GM04504 (cell line): ENCODE data around the gene MYH13.
A peak's percentile ranks its signal among the peaks of the same experiment; 100 is the strongest.

Experiments used
- DNase-seq: peaks from one replicate; pipeline ENCODE4 v3.0.0-alpha.2; 2012; ENCODE audit warnings: low read depth

The MYH13 gene

DNA sequence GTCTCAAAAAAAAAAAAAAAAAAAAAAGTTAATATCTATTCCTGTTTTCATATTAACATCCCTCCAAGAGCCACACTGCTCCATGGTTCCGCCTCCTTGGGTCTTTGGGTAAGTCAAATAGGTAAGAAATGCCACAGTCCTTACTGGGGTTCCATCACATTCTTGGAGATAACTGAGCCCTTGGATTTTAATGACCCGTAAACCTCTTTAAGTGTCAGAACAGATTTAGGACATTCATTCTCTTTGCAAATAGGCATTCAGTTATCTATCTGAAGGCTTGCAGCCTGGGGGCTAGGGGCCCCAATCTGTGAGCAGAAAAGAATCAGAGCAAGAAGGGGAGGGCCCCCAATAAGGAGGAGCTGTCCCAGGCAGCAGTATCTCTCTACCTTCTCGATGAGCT lies 28.0 kb downstream of the MYH13 start:
- DNase-seq, result no peak

DNA sequence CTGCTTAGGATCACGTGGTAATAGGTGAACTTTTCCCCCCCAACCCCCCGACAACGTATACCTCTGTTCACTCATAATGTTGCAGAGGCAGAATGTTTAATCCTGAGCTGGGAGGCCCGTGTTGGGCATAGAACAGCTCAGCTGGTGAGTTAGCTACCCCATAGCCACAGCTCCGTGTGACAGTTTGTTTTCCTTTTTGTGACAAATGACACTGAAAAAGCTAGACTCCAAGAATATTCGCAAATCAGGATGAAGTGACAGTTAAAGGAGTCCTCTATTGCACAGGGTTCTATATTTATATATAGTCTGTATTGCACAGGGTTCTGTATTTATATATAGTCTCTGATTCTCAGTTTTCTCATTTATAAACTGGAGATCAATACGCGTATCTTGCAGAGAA lies 33.8 kb downstream of the MYH13 start:
- no peak for DNase-seq

DNA sequence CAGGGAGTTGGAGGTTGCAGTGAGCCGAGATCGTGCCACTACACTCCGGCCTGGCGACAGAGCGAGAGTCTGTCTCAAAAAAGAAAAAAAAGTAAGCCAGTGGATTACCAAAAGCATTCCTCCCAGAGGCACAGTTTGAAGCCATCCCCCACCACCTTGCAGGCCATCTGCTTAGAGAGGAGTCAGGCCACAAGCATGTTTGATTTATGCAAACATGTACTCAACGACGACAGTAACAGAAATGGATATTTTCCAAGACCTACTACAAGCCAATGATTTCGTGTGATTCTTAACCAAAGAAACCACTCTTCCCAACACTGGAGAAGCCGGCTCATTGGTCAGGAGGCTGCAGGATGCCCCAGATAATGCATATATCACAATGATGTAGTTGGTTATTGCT lies 34.8 kb downstream of the MYH13 start:
- DNase-seq, result peak; percentile 69

DNA sequence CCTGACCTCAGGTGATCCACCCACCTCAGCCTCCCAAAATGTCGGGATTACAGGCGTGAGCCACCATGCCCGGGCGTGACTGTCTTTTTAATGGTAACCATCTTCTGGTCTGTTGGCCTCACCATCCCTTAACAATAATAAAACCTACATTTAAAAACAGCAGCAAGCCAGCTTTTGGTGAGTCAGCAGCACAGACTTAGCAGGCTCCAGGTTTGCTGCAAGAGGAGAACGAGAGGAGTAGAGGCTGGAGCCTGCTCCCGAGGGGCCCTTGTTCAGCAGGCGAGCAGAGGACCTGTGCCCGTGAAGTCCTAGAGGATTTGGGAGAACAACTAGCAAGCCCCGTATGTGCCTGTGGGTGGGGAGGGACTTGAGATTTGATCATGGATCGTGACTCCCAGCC lies 35.7 kb downstream of the MYH13 start:
- peak; percentile 11 for DNase-seq

DNA sequence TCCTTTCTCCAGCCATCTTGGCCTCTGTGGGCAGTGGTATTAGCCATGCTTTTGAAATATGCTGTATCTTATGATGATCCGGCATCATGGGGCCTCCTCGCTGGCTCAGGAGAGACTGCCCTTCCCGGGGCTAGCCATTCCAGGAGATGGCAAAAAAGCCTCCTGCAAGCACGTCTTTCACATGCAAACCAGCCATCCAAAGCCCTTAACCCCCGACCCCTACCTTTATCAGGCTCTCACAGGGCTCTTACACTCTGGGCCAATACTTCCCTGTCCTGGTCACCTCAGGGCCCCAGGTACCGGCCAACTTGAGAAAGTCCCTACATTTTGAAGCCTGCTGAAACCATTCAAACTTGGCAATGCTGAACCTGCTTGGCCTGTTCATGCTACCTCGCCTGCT lies 36.4 kb downstream of the MYH13 start:
- no peak for DNase-seq

DNA sequence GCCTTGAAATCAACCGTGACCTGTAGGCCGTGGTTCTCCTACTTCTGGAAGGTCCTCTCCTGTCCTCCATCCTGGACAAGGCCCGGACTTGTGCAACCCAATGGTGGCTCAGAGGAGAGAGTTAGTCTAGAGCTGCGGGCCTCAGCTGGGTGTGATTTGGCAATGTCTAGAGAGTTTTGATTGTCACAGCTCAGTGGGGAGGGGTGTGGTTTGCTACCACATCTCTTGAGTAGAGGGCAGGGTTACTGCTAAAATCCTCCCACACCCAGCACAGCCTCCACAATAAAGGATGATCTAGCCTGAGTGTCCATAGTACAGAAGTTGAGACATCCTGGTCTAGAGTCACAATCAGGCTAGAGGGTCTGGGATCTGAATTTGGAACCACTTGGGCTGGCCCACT lies 40.3 kb downstream of the MYH13 start:
- DNase-seq, result no peak

DNA sequence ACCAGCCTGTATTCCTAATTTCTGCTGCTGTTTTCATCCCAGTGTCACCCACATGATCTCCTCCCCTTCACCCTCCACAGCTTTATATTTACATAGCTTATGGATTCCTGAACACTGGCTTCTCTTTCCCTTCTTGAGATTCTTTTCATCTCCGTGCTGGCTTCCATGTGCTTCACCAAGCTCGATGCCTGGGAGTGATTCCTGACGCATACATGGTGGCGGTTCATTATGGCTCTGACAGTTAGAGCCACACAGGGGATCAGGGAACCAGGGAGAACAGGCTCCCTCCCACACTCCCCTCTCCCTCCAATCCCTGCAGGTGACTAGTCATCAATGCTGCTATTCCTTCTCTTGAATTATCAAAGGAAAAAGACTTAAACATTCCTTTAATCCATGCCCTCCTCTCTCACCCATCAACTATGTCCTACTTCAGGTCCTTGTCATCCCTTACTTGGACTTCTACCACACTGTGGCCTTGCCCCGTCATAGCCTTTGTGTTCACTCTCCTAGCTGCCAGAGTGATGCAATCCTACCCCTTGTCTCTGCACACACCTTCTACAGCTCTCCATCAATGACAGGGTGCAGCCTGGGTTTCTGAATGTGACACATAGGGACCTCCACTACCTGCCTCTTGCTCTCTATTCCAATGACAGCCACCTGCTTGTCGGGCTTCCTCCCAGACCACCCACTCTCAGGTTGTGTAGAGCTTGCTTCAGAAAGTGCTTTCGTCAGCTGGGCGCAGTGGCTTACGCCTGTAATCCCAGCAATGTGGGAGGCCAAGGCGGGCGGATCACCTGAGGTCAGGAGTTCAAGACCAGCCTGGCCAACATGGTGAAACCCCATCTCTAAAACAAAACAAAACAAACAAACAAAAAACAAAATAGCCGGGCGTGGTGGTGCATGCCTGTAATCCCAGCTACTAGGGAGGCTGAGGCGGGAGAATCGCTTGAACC lies 43.6 kb downstream of the MYH13 start:
- DNase-seq, result no peak

DNA sequence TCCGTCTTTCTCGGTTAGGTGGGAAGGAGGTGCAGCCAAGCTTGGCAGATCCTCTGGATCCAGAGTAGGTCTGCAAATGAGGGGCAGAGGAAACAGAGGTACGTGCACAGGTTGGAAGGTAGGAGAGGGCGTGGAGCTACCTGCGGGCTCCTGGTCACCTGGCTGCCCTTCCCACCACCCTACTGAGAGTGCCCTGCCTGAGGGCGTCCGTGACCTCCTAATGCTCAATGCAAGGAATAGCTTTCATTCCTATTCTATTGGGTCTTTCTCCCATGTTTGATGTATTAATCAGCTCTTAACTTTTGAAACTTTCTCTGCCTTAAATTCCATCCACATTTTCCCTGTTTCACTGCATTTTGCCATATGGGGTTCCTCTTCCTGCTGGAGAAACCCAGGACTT lies 44.6 kb downstream of the MYH13 start:
- DNase-seq, result no peak

DNA sequence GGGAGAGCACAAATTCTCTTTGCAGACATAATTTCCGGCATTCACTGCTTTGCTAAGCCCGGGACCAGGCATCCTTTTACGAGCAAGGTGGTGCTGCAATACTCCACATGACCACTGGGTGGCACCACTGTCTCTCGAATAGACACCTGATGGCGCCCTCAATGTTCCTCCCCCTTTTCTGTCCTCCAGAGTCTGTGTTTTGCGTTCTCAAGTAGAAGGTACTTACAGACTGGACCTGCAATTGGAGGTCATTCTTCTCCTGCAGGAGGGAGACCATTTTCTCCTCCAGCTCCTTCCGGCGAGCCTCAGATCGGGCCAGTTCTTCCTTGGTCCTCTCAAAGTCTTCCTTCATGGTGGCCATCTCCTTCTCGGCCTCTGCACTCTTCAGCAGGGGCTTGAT lies 45.2 kb downstream of the MYH13 start:
- DNase-seq, result peak; percentile 60

DNA sequence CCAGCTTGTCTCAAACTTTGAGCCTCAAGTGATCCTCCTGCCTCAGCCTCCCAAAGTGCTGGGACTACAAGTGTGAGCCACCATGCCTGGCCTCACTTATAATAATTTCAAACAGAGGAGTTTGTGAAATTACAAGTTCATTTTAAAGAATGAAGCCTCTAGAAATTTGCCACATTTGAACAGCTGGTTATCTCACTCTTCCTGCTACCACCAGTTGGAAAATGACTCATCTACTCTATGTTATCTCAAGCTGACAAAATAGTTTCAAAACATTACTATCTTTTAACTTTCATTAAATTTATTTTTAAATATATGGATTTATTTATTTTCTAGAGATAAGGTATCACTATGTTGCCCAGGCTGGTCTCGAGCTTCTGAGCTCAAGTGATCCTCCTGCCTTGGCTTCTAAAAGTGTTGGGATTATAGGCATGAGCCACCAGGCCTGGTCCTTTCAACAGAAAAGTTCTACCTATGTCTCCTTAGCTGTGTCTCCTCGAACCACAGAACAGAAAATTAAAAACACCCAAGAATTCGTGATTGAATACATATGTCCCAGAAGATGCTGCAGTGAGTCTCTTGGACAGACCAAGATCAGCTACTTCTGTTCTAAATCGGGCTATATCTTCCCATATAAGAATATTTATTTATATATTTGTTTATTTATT lies 47.6 kb downstream of the MYH13 start:
- DNase-seq, result no peak

DNA sequence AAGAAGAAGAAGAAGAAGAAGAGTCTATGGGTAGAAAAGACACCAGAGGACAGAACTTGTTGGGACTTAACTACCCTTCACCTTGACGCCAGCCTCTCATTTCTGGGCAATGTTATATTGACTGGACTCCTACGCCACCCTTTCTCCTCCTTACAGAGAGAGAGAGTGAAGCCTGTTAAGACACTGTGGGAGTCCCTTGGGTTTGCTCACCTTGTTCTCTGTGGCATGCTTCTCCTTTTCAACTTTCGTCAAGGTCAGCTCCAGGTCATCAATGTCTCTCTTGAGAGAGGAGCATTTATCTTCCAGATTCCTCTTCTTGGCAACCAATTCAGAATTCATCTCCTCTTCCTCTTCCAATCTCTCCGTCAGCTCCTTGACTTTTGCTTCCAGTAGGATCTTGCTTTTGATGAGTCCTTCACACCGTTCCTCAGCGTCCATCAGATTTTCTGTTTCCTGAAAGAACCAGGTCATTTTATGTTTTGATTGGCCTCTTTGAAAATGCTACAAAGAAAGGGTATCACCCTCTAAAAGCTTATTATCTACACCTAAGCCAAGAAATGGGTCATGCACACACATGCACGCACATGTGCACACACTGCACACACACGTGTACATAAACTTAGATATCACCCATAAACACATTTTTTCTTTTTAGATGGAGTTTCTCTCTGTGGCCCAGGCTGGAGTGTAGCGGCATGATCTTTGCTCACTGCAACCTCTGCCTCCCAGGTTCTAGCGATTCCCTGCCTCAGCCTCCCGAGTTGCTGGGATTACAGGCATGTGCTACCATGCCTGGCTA lies 48.8 kb downstream of the MYH13 start:
- DNase-seq, result no peak

DNA sequence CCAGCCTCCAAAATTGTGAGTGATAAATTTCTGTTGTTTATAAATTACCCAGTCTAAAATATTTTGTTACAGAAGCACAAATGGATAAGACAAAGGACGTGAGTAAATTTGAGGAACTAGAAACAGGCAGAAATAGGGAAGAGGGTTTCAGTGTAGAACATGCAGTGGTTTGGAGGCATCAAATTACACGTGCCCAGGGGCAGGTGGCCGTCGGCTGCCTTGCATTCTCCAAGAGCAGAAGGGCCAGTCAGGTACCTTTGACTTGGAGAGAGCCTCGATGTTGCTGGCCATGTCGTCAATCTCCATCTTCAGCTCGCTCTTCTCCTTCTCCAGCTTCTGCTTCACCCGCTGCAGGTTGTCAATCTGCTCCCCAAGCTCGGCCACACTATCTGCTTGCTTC lies 54.3 kb downstream of the MYH13 start:
- no peak for DNase-seq

DNA sequence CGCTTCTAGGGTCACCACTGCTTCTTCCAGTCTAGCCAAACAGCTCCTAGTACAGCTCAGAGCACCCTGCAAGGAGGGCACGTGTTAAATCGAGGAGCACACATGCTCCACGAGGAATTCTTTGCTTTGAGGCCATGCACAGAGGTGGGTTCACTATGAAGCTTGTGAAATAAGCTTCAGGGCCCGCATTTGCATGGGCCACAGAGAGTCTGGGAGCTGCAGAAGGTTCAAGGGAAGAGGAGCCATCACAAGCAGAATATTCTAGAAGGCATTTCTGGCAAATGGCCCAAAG lies 55.3 kb downstream of the MYH13 start:
- no peak for DNase-seq

DNA sequence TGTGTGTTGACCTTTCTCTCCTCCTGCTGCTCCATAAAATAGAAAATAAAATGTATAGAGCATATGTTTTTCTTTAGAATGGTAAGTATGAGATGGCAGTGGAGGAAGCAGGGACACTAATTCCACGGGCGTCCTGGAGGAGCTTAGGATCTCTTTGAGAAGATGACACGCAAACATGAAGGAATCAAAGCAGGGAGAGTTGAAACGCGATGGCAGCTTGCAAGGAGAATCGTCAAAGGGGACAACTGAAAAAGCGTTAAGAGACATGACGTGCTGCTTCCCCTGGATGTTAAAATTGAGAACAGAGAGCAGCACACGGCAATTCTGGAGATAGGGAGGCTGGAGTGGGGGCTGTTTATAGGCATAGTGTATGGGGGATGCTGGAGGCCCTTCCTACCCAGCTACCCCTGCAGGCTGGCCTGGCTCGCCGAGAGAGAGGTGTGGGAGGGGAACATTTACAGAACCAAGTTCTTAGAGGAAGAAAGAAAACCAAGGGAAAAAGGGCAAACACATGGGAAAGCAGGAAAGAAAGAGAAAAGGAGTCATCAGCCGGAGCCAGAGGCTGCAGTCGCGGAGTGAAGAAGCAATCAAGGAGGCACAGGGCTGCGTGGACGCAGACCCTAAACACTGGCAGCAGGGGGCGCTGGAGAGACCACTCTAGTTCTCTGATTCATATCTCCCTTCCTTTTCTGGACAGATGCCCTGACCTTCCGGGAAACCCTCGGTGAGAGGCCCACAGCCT lies 55.8 kb downstream of the MYH13 start:
- no peak for DNase-seq

DNA sequence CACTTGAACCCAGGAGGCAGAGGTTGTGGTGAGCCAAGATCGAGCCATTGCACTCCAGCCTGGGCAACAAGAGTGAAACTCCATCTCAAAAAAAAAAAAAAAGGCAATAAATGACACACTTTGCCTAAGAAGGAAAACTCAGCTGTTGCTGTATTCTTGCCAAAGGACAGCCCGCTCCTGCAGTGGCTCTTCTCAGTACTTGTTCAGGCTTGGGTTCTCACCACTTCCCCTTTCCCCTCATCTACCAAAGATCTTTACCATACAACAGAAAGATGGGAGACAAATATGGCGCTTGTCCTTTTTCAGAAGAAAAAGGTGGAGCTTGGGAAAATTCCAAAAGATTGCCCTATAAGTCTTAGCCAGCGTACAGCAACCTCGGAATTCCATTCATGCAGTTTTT lies 58.5 kb downstream of the MYH13 start:
- no peak for DNase-seq

DNA sequence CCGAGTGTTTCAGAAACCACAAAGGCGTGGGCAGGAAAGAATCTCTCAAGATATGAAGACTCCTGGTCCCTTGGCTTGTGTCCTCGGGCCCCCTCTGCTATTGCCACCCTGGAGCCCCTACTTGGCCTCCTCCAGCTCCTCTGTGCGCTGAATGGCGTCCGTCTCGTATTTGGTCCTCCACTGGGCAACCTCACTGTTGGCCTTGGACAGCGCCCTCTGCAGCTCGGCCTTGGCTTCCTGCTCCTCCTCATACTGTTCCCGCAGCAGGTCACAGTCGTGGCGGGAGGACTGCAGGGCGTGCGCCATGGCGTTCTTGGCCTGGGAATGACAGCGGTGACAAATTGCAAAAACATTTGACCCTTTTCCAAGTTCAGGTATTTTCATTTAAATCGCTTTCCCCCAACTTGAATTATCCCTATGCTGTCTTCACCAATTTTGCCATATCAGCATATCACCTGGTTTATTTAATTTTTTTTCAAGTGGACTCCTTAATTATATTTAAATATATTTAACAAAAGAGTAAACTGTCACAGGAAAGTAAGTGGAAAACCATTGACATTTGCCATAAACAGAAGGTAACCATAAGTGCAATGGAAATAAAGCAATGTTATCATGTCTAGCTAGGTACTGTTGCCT lies 59.7 kb downstream of the MYH13 start:
- no peak for DNase-seq

DNA sequence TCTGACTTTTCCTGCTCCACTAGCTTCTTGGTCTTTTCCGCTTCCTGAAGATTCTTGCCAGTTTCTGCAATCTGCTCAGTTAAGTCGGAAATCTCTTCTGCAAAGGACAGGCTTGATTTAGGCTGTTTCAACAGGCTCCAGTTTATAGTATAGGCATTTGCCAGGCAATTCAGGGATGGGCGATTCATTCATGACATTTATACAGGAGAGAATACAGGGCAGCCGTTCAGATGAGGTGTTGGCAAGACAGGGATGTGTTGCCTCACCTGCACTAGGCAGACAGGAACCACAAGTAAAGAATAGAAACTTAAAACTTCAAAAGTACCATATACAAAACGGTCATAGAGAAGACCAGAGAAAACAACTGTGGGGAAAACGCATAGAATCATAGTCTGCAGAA lies 61.7 kb downstream of the MYH13 start:
- no peak for DNase-seq

DNA sequence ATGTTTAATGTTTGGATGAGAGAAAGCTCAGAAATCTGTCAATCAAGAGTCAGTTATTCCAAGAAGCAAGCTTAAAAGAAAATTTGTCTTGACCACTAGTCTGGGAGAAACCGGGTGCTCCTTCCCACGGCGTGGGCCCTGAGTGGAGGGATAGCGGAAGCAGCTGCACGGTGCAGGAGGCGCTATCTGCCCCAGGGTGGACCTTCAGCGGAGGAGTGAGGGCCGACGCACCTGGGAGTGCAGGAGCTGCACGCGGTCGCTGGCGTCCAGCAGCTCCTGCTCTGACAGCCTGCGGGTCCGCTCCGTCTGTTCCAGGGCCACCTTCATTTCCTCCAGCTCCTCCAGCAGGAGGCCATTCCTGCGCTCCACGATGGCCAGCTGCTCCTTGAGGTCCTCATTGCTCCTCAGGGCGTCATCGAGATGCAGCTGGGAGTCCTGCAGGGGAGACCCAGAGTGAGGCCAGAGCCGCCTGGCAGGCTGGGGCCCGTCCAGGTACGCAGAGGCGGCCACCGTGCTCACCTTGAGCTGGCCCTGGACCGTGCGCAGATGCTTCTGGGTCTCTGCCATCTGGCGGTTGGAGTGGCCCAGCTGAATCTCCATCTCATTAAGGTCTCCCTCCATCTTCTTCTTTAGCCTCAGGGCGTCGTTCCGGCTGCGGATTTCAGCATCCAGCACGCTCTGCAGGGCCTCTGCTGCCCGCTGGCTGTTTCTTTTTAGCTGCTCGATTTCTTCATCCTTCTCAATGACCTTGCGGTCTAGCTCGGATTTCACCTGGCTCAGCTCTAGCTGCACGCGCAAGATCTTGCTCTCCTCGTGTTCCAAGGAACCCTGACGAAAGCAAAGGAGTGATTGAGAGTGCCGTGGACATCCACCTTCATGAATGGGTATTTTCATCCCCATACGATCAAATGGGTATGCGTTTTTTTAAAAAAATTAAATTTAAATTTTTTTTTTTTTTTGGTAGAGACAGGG lies 63.5 kb downstream of the MYH13 start:
- DNase-seq, result no peak

DNA sequence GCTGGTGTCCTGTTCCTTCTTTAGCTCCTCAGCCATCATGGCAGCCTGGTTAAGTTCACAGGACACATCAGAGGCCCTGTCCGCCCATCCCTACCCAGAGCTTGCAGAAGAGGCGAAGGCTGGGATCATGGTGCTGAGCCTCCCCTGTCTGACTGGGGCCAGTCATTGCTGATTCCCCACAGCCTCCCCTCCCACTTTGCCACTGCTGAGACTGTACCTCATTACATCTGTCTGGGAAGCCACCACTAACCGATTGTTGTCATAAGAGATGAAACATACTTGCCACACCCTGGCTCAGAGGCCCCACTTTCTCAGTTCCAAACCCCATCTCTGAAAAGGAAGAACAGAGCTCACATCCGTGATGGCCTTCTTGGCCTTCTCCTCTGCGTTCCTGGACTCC lies 66.2 kb downstream of the MYH13 start:
- DNase-seq, result no peak

DNA sequence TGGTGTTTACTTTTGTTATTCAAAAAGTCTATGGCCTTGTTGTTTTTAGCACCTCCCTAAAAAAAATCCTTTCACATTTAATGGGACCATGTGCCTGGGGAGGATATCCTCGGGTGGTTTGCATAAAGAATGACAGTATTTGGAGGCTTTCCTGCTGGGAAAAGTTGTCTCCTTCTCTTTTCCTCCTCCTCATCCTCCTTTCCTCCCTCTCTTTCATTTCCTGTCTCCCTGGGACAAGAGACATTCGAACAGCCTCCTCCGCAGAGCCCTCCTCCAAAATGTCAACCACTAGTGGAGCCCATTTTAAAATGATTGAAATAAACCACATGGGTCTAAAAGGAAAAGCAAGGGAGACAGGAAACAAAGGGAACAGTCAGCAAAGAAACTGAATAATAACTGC lies 67.4 kb downstream of the MYH13 start:
- DNase-seq, result no peak
